ENCODE data around the gene CHAT. TPM values are rescaled to one million over a fixed set of nuclear protein-coding genes. Genes with fewer than 3 reads are reported as not detected.

The CHAT gene
- total RNA-seq, 2 experiments from 2014 or later: not detected

DNA sequence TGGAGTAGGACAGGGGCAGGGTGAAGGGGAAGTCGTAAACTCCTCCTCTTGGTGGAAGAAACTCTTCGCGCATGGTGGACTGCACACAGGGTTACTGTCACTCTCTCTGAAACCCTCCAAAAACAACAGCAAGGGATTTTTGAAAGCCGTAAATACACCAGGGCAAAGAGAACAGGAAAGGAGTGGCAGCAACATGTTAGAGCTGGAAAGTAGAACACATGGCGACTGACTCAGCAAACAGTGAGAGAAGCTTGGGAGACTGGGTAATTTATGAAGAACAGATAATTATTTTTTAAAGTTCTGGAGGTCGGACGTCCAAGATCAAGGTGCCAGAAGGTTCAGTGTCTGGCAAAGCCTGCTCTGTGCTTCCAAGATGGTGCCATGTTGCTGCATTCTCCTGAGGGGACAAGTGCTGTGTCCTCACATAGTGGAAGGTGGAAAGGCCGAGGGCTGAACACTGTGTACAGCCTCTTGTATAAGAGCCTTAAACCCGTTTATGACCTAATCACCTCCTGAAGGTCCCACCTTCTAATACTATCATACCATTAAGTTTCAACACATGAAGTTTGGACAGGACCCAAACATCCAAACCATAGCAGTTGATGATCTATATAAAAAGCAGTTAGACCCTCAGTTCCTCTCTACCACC is 43.1 kb downstream of the CHAT start:
- TF ChIP-seq, protein P1, sequence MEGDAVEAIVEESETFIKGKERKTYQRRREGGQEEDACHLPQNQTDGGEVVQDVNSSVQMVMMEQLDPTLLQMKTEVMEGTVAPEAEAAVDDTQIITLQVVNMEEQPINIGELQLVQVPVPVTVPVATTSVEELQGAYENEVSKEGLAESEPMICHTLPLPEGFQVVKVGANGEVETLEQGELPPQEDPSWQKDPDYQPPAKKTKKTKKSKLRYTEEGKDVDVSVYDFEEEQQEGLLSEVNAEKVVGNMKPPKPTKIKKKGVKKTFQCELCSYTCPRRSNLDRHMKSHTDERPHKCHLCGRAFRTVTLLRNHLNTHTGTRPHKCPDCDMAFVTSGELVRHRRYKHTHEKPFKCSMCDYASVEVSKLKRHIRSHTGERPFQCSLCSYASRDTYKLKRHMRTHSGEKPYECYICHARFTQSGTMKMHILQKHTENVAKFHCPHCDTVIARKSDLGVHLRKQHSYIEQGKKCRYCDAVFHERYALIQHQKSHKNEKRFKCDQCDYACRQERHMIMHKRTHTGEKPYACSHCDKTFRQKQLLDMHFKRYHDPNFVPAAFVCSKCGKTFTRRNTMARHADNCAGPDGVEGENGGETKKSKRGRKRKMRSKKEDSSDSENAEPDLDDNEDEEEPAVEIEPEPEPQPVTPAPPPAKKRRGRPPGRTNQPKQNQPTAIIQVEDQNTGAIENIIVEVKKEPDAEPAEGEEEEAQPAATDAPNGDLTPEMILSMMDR (IDR thresholded peaks at IDR 0.05): no peak
- Histone ChIP-seq H3K4me3 (ENCODE audit: low read length) (no peak overlapping the region), H3K36me3 (ENCODE audit: insufficient read depth, low read length) (no peaks in the 10 kb centered on the region), H3K9me3 (ENCODE audit: control insufficient read depth in 1 of 2, insufficient read depth in 1 of 2, low read length in 2 of 2) (peaks cover 5 to 19% of the 10 kb centered on the region in 2 experiments), H3K4me1 (ENCODE audit: insufficient read depth, low read length) (no peaks in the 10 kb centered on the region), H3K27ac (ENCODE audit: low read depth in 1 of 2, low read length in 2 of 2) (no peak overlapping the region), H3K27me3 (ENCODE audit: control insufficient read depth in 1 of 2, insufficient read depth in 2 of 2, low read length in 2 of 2) (peaks cover 2 to 4% of the 10 kb centered on the region in 2 experiments)
- H3K4me1 Mint-ChIP-seq (ENCODE audit: low read depth): no peaks in the 10 kb centered on the region
- H3K27ac Mint-ChIP-seq: no peak overlapping the region
- DNase-seq (no peak), ATAC-seq (ENCODE audit: poor library complexity) (no peak)
- H3K4me3 Mint-ChIP-seq: no peak overlapping the region
- H3K9me3 Mint-ChIP-seq: peaks cover 13% of the 10 kb centered on the region
- peaks cover 20% of the 10 kb centered on the region for H3K27me3 Mint-ChIP-seq
- intact Hi-C loops (cut with DNase I, micrococcal nuclease): no loop called here
- H3K36me3 Mint-ChIP-seq (ENCODE audit: low read depth): no peaks in the 10 kb centered on the region
- ChIA-PET POLR2A (no interaction called here), CTCF (no interaction called here)

DNA sequence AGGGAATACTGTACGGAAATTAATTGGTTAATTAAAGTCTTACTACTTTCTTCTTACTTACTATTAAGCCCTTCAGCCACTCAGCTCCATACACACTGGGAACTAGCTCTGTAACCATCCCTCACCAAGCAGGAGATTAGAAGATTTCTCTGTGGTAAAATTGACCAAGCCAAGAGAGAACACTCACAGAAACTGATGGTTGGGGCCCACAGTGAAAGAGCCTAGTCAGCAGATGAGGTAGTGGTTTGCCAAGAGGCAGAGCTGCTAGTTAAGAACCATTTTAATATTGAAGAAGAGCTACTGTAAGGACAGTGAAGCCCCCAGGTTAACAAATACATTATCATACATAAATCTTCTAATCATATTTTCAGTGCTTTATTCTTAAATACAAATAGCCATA is 43.8 kb downstream of the CHAT start:
- no peak overlapping the region for H3K4me3 Mint-ChIP-seq
- TF ChIP-seq, protein P1 (IDR thresholded peaks at IDR 0.05): no peak
- ChIA-PET CTCF (no interaction called here), POLR2A (no interaction called here)
- peaks cover 13% of the 10 kb centered on the region for H3K9me3 Mint-ChIP-seq
- no peaks in the 10 kb centered on the region for H3K4me1 Mint-ChIP-seq (ENCODE audit: low read depth)
- no peaks in the 10 kb centered on the region for H3K36me3 Mint-ChIP-seq (ENCODE audit: low read depth)
- H3K4me3 ChIP-seq (ENCODE audit: low read length): no peak overlapping the region
- intact Hi-C loops (cut with DNase I, micrococcal nuclease): no loop called here
- H3K27me3 Mint-ChIP-seq: peaks cover 16% of the 10 kb centered on the region
- no peak for DNase-seq
- H3K27me3 ChIP-seq (ENCODE audit: control insufficient read depth in 1 of 2, insufficient read depth in 2 of 2, low read length in 2 of 2): peaks cover 2 to 4% of the 10 kb centered on the region in 2 experiments
- H3K27ac Mint-ChIP-seq: no peak overlapping the region
- peaks cover 5 to 23% of the 10 kb centered on the region in 2 experiments for H3K9me3 ChIP-seq (ENCODE audit: control insufficient read depth in 1 of 2, insufficient read depth in 1 of 2, low read length in 2 of 2)
- ATAC-seq (ENCODE audit: poor library complexity): no peak
- H3K36me3 ChIP-seq (ENCODE audit: insufficient read depth, low read length): no peaks in the 10 kb centered on the region
- no peaks in the 10 kb centered on the region for H3K4me1 ChIP-seq (ENCODE audit: insufficient read depth, low read length)
- no peak overlapping the region for H3K27ac ChIP-seq (ENCODE audit: low read depth in 1 of 2, low read length in 2 of 2)

DNA sequence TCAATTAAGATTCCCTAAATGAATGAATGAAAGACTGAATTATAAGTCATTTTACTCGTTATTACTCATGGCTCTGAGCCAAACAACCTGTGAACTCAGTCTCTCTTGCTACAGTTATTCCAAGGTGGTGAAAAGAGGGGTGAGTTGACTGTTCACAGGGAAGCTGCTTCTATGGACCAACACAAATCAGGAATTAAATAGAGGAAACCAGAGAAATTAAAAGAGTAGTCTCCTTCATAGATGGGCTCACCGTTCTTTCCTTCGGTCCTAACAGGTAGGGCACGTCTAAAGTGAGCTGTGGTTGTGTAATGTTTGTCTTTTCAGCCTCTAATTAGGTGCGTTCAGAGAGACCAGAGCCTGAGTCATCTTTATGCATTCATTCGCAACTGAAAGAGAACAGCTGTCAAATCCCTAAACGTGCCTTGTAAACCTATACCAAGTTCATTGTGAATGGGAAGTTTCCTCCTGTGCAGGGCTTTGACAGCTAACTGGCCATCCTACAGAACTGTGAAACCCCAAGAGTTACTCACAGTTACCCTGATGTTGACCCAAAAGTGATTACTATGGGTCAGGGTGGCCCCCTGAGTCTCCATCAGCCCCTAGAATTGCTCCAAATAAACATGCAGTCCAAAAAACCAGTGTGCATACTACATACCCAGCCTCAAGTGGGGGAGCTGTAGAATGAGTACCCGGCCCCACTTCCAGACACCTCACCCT is 47.5 kb downstream of the CHAT start:
- peaks cover 8% of the 10 kb centered on the region for H3K27me3 Mint-ChIP-seq
- no peaks in the 10 kb centered on the region for H3K36me3 Mint-ChIP-seq (ENCODE audit: low read depth)
- CTCF ChIA-PET: no interaction called here
- peaks cover 13% of the 10 kb centered on the region for H3K9me3 Mint-ChIP-seq
- Histone ChIP-seq H3K4me3 (ENCODE audit: low read length) (no peak overlapping the region), H3K4me1 (ENCODE audit: insufficient read depth, low read length) (no peaks in the 10 kb centered on the region), H3K36me3 (ENCODE audit: insufficient read depth, low read length) (no peaks in the 10 kb centered on the region), H3K27ac (ENCODE audit: low read depth in 1 of 2, low read length in 2 of 2) (no peak overlapping the region), H3K9me3 (ENCODE audit: control insufficient read depth in 1 of 2, insufficient read depth in 1 of 2, low read length in 2 of 2) (peaks cover 5 to 23% of the 10 kb centered on the region in 2 experiments), H3K27me3 (ENCODE audit: control insufficient read depth in 1 of 2, insufficient read depth in 2 of 2, low read length in 2 of 2) (peaks cover 2 to 7% of the 10 kb centered on the region in 2 experiments)
- intact Hi-C loops (cut with DNase I, micrococcal nuclease): no loop called here
- TF ChIP-seq, protein P1 (IDR thresholded peaks at IDR 0.05): no peak
- no peak overlapping the region for H3K4me3 Mint-ChIP-seq
- DNase-seq (no peak), ATAC-seq (ENCODE audit: poor library complexity) (no peak)
- no peak overlapping the region for H3K27ac Mint-ChIP-seq
- POLR2A ChIA-PET: no interaction called here
- no peaks in the 10 kb centered on the region for H3K4me1 Mint-ChIP-seq (ENCODE audit: low read depth)

Measured in CD4-positive, alpha-beta T cell (primary cell).